ENCODE results near the gene SPATA21.

- TF ChIP-seq REST (IDR thresholded peaks at IDR 0.05; ENCODE audit: unreplicated experiment): no peak
- TF ChIP-seq CTCF (conservative IDR thresholded peaks at IDR 0.05; ENCODE audit: low read depth in 2 of 2): no peak
- no peak for TF ChIP-seq EZH2 (IDR thresholded peaks at IDR 0.05; ENCODE audit: low read depth, unreplicated experiment)
- no peak for TF ChIP-seq EZH2phosphoT487 (IDR thresholded peaks at IDR 0.05; ENCODE audit: unreplicated experiment)
Measured at GRCh38 chr1:16440131-16440469, 2.9 kb upstream of the SPATA21 start.
